ENCODE data around the gene ZNF470. TPM values are rescaled to one million over a fixed set of nuclear protein-coding genes. Genes with fewer than 3 reads are reported as not detected.

The ZNF470 gene
- total RNA-seq = 4.6 and 4.7 TPM in 2 replicates

DNA sequence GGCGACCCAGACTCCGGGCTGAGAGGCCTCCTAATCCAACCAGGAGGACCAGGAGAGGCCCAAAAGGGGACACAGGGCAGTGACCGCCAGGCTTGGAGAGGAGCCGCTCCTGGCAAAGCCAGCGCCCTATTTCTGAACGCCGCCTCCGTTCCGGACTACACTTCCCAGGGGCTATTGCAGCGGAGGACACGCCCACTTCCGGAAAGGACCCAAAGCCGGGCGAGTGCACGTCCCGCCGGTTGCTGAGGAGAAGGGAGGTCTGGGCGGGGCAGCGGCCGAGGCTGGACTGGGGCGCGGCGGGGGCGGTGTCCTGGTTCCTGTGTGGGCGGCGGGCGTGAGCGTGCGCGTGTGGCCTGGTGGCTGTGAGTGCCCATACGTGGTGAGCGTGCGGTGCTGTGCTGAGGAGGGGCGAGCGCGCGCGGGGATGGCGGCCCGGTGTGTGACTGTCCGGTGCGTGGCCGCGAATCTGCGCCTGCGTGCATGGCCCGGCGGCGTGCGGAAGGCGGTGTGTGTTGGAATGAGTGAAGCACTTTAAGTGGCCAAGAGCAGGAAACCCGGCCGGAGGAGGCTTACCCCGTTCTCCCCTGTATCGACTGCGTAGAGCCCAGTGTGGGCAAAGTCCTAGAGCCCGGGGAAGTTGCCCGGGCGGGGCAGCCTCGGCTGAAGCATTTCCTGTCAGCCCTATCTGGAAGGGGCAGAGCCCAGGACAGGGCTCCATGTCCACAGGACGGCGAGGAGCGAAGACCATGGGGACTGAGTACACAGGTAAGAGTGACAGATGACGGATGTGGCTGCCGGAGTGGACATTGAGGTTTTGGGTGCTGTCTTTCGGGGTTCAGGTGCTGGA lies at the start of gene ZNF470:
Gene ZNF470 (plus strand): TSS at position 195 of the 847 bp plus-strand sequence. CDS start 2,844 bp downstream, outside the sequence.

GRCh38 chr19:56538761-56539263 lies 28.5 kb upstream of the ZNF470 start, which contains the start of gene ZFP28:
TSS of gene ZFP28 (plus strand) at chr19:56538948. CDS start at chr19:56539019, 71 bp downstream.

DNA sequence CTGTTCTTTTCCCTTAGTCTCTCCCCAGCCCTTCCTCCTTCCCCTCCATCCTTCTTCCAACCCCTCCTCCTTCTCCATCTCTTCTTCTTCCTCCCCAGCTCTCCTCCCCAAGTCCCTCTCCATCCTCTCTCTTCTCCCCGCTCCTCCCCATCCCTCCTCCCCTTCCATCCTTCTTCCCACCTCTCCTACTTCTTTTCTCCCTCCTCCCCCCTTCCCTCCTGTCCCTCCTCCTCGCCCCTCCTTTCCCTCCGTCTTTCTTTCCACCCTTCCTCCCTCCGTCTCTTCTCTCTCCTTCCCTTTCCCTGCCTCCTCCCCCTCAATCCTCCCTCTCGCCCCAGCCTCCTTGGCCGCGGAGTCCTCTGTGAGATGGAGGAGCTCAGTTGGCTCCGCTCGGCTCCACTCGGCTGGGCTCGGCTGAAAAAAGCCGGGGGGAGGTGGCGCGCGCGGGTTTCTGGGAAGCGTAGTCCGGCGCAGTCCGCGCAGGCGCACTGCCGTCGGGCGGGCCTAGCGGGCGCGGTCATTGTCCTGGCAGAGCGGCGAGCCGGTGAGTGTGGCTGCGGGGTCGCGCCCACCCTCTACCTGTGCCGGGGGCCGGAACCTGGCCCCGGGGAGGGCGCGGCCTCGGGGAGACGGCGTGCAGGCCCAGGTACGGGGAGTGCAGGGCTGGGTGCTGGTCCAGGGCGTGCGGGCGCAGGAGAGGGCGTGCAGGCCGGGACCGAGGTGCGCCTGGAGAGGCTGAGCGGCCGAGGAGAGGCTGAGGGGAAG lies 27.7 kb downstream of the ZNF470 start, which contains the start of gene ZNF71:
Gene ZNF71 (plus strand): TSS at position 520 of the 765 bp plus-strand sequence. CDS start 6,257 bp downstream, outside the sequence.

Other genes with a start within 250 kb of the ZNF470 start
- gene ZNF582, start 173.9 kb upstream of the ZNF470 start, total RNA-seq = 3.0 and 7.1 TPM in 2 replicates
- 4.2 and 7.7 TPM in 2 replicates for gene ZNF583, start 163.1 kb upstream of the ZNF470 start, total RNA-seq
- 6.2 and 8.8 TPM in 2 replicates for gene ZNF667, start 90.1 kb upstream of the ZNF470 start, total RNA-seq
- gene ZNF471, start 59.6 kb upstream of the ZNF470 start, total RNA-seq = 6.0 and 10.0 TPM in 2 replicates
- 4.6 and 5.1 TPM in 2 replicates for gene ZFP28, start 28.5 kb upstream of the ZNF470 start, total RNA-seq
- gene ZNF71, start 27.8 kb downstream of the ZNF470 start, total RNA-seq = 4.4 and 6.1 TPM in 2 replicates
- gene SMIM17, start 75.7 kb downstream of the ZNF470 start, total RNA-seq = 0.15 TPM in 1 of 2 replicates, not detected in the other
- 0.98 and 1.2 TPM in 2 replicates for gene ZNF835, start 104.3 kb downstream of the ZNF470 start, total RNA-seq

All from cardiac ventricle fibroblast (primary cell).